Measurements from ENCODE around the gene FAM174A. TPM values are rescaled to one million over a fixed set of nuclear protein-coding genes. Genes with fewer than 3 reads are reported as not detected.
A peak's percentile ranks its signal among the peaks of the same experiment; 100 is the strongest.

Gene FAM174A
- total and polyA plus RNA-seq, 2 experiments from 2014 or later: 25.1 to 29.0 TPM

DNA sequence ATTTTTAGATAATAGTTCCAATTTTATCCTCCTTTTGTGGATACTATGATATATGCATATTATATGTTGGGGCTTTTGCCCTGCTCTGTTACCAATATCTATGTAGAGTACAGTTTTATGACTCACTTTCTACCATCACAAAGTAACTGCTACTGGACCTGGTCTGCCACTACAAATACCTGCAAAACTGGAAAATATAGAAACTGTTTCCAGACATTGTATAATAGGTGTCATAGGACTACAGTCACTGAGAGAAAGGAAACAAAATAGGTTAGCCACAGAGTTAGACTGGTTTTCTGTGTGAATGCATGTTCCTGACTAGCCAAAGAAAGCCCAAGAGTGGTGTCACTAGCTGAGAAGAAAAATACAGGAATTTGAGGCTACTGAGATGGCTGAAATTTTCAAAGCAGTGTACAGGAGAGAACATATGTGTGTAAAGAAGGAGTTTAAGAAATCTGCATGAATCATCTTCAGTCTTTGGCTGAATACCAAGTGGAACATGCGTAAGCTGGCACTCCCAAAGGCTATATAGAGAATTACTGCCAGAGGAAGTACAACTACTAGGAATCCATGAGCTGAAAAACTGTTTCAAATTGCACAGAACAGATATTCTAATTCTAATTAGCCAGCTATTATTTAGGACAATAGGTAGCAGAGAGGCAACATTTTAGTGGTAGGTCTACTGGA is 29.0 kb upstream of the FAM174A start:
- no peak overlapping the region for H3K27ac ChIP-seq
- H3K4me3 ChIP-seq: no peak overlapping the region
- no peaks in the 10 kb centered on the region for H3K9me3 ChIP-seq (ENCODE audit: low read depth)
- H3K9me2 ChIP-seq (replicated peaks; ENCODE audit: insufficient read depth): no peaks in the 10 kb centered on the region
- no peaks in the 10 kb centered on the region for H3K36me3 ChIP-seq (replicated peaks; ENCODE audit: insufficient read depth, low read depth)
- no peaks in the 10 kb centered on the region for H4K20me1 ChIP-seq (ENCODE audit: insufficient read depth, poor library complexity, severe bottlenecking)
- no peak for TF ChIP-seq EZH2phosphoT487 (IDR thresholded peaks at IDR 0.05; ENCODE audit: low read depth, severe bottlenecking, unreplicated experiment)
- no peaks in the 10 kb centered on the region for H3K4me1 ChIP-seq (ENCODE audit: insufficient read depth)
- no peaks in the 10 kb centered on the region for H3K79me2 ChIP-seq
- WGBS (ENCODE audit: low lambda C conversion rate, missing lambda C conversion rate): 63% methylated on average over 1 of the region's 1 CpG
- no peaks in the 10 kb centered on the region for H3K27me3 ChIP-seq
- peak; percentile 30 for DNase-seq (ENCODE audit: low spot score)
- H3K4me2 ChIP-seq: no peak overlapping the region
- no peak overlapping the region for H2AFZ ChIP-seq

GRCh38 chr5:100516285-100516684 is 18.9 kb upstream of the FAM174A start:
- Histone ChIP-seq H3K4me3 (no peak overlapping the region), H3K4me2 (no peak overlapping the region), H3K27me3 (no peaks in the 10 kb centered on the region), H3K36me3 (replicated peaks; ENCODE audit: insufficient read depth, low read depth) (no peaks in the 10 kb centered on the region), H3K27ac (no peak overlapping the region), H3K9me2 (replicated peaks; ENCODE audit: insufficient read depth) (no peaks in the 10 kb centered on the region), H3K79me2 (no peaks in the 10 kb centered on the region), H3K9me3 (ENCODE audit: low read depth) (no peaks in the 10 kb centered on the region), H3K4me1 (ENCODE audit: insufficient read depth) (no peaks in the 10 kb centered on the region), H2AFZ (no peak overlapping the region), H4K20me1 (ENCODE audit: insufficient read depth, poor library complexity, severe bottlenecking) (no peaks in the 10 kb centered on the region)
- 94% methylated on average over 1 of the region's 1 CpG for WGBS (ENCODE audit: low lambda C conversion rate, missing lambda C conversion rate)
- DNase-seq (ENCODE audit: low spot score): no peak
- no peak for TF ChIP-seq EZH2phosphoT487 (IDR thresholded peaks at IDR 0.05; ENCODE audit: low read depth, severe bottlenecking, unreplicated experiment)
- TF ChIP-seq EZH2 (IDR thresholded peaks at IDR 0.05; ENCODE audit: borderline replicate concordance): no peak
- no peak for TF ChIP-seq CTCF (IDR thresholded peaks at IDR 0.05; ENCODE audit: poor library complexity)

DNA sequence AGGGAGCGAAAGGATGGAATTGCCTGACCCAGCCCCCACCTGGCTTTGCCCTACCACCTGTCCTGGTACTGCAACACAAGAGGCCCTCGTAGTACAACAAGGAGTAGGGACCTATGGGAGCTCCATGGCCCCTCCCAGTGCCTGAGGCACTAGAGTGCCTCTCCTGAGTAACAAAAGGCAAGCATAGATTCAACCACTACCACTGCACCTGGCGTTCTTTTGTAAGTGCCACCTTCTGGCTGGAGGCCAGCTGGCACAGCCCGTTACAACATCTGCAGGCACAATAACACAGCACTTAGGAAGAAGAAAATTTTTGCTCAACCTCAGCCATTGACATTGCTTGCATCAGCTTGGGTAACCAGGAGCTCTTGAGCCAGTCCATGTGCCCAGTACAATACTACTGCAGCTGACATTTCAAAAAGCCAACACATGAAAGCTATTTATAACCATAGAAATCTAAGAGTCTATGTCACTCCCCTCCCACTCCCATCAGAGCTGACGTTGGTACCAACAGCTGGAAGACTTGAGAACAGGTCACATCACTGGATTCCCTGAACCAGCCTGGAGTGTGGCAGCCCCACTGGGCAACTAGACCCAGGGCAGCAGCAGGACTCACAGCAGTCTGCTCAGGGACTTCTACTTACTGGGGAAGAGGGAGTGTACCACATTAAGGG is 17.7 kb upstream of the FAM174A start:
- DNase-seq (ENCODE audit: low spot score): no peak
- no peak overlapping the region for H3K4me3 ChIP-seq
- H3K9me2 ChIP-seq (replicated peaks; ENCODE audit: insufficient read depth): no peaks in the 10 kb centered on the region
- TF ChIP-seq CTCF (IDR thresholded peaks at IDR 0.05; ENCODE audit: poor library complexity): no peak
- TF ChIP-seq EZH2phosphoT487 (IDR thresholded peaks at IDR 0.05; ENCODE audit: low read depth, severe bottlenecking, unreplicated experiment): no peak
- no peak for TF ChIP-seq EZH2 (IDR thresholded peaks at IDR 0.05; ENCODE audit: borderline replicate concordance)
- no peaks in the 10 kb centered on the region for H4K20me1 ChIP-seq (ENCODE audit: insufficient read depth, poor library complexity, severe bottlenecking)
- no peaks in the 10 kb centered on the region for H3K79me2 ChIP-seq
- no peaks in the 10 kb centered on the region for H3K4me1 ChIP-seq (ENCODE audit: insufficient read depth)
- H2AFZ ChIP-seq: no peak overlapping the region
- 71% methylated on average over 5 of the region's 5 CpGs for WGBS (ENCODE audit: low lambda C conversion rate, missing lambda C conversion rate)
- H3K27me3 ChIP-seq: no peaks in the 10 kb centered on the region
- no peaks in the 10 kb centered on the region for H3K36me3 ChIP-seq (replicated peaks; ENCODE audit: insufficient read depth, low read depth)
- no peak overlapping the region for H3K27ac ChIP-seq
- H3K9me3 ChIP-seq (ENCODE audit: low read depth): no peaks in the 10 kb centered on the region
- no peak overlapping the region for H3K4me2 ChIP-seq

- Histone ChIP-seq H3K4me2 (no peak overlapping the region), H2AFZ (no peak overlapping the region), H3K27me3 (no peaks in the 10 kb centered on the region), H3K4me3 (no peak overlapping the region), H3K79me2 (no peaks in the 10 kb centered on the region), H3K4me1 (ENCODE audit: insufficient read depth) (no peaks in the 10 kb centered on the region), H4K20me1 (ENCODE audit: insufficient read depth, poor library complexity, severe bottlenecking) (no peaks in the 10 kb centered on the region), H3K9me3 (ENCODE audit: low read depth) (no peaks in the 10 kb centered on the region), H3K9me2 (replicated peaks; ENCODE audit: insufficient read depth) (no peaks in the 10 kb centered on the region), H3K36me3 (replicated peaks; ENCODE audit: insufficient read depth, low read depth) (no peaks in the 10 kb centered on the region), H3K27ac (no peak overlapping the region)
- 82% methylated on average over 3 of the region's 3 CpGs for WGBS (ENCODE audit: low lambda C conversion rate, missing lambda C conversion rate)
- no peak for DNase-seq (ENCODE audit: low spot score)
- no peak for TF ChIP-seq EZH2 (IDR thresholded peaks at IDR 0.05; ENCODE audit: borderline replicate concordance)
- TF ChIP-seq CTCF (IDR thresholded peaks at IDR 0.05; ENCODE audit: poor library complexity): no peak
- TF ChIP-seq EZH2phosphoT487 (IDR thresholded peaks at IDR 0.05; ENCODE audit: low read depth, severe bottlenecking, unreplicated experiment): no peak
Observed at GRCh38 chr5:100518377-100518776, 16.8 kb upstream of the FAM174A start.

All from hepatocyte (in vitro differentiated cells).